Stimulated activated CD8-positive, alpha-beta memory T cell treated with anti-CD3 and anti-CD28 coated beads, Interleukin-7, amount 100 ng/mL, for 48 hours (primary cell): ENCODE results near the gene TBC1D7.

Experiments used
- DNase-seq, 2 donors: peaks; one replicate each; pipeline ENCODE4 v3.0.0-alpha.2; 2020; ENCODE audit warnings: low read depth in 1 of 2; ENCODE audit errors: extremely low read depth in 1 of 2

The TBC1D7 gene

GRCh38 chr6:13296536-13296997, 31.8 kb downstream of the TBC1D7 start:
- DNase-seq = no peak

- no peak for DNase-seq
Measured at GRCh38 chr6:13295576-13295975, 32.8 kb downstream of the TBC1D7 start.

- no peak for DNase-seq
Measured at GRCh38 chr6:13294499-13295069, 33.8 kb downstream of the TBC1D7 start.

GRCh38 chr6:13292774-13293173, 35.6 kb downstream of the TBC1D7 start:
- no peak for DNase-seq

- no peak for DNase-seq
Measured at GRCh38 chr6:13290335-13290734, 38.0 kb downstream of the TBC1D7 start.

- DNase-seq = no peak
Measured at GRCh38 chr6:13289789-13290318, 38.5 kb downstream of the TBC1D7 start.

- DNase-seq = no peak
Measured at GRCh38 chr6:13288969-13289391, 39.4 kb downstream of the TBC1D7 start.

GRCh38 chr6:13288481-13288880, 39.9 kb downstream of the TBC1D7 start:
- no peak for DNase-seq

GRCh38 chr6:13287104-13287503, 41.2 kb downstream of the TBC1D7 start:
- DNase-seq = no peak

- no peak for DNase-seq
Measured at GRCh38 chr6:13286181-13286580, 42.2 kb downstream of the TBC1D7 start.

GRCh38 chr6:13285705-13286104, 42.6 kb downstream of the TBC1D7 start:
- no peak for DNase-seq

- no peak for DNase-seq
Measured at GRCh38 chr6:13284646-13285045, 43.7 kb downstream of the TBC1D7 start.

GRCh38 chr6:13283331-13283730, 45.0 kb downstream of the TBC1D7 start:
- no peak for DNase-seq

GRCh38 chr6:13282393-13283069, 45.8 kb downstream of the TBC1D7 start:
- DNase-seq = no peak

GRCh38 chr6:13281686-13282085, 46.7 kb downstream of the TBC1D7 start:
- DNase-seq = no peak

GRCh38 chr6:13280254-13280653, 48.1 kb downstream of the TBC1D7 start:
- no peak for DNase-seq

- DNase-seq = no peak
Measured at GRCh38 chr6:13278991-13279390, 49.3 kb downstream of the TBC1D7 start.

GRCh38 chr6:13278164-13278563, 50.2 kb downstream of the TBC1D7 start:
- no peak for DNase-seq

- DNase-seq = no peak
Measured at GRCh38 chr6:13277231-13277630, 51.1 kb downstream of the TBC1D7 start.

- DNase-seq = no peak
Measured at GRCh38 chr6:13275435-13275989, 52.8 kb downstream of the TBC1D7 start.

- no peak for DNase-seq
Measured at GRCh38 chr6:13274707-13275434, 53.5 kb downstream of the TBC1D7 start.
